HEK293 (cell line): ENCODE measurements around the gene MARCHF10.

Experiments
- FEZF1 ChIP-seq: fragments of 450-650 bp; formaldehyde crosslinking; IDR thresholded peaks from 2 replicates; pipeline ENCODE4 v1.5.1; 2016; ENCODE audit warnings: missing biosample characterization, missing genetic modification characterization
- HOXC10 ChIP-seq: sonication (generic); formaldehyde crosslinking; IDR thresholded peaks from 2 replicates; pipeline ENCODE4 v1.8.1; 2023; ENCODE audit warnings: mild to moderate bottlenecking, missing genetic modification reagents
- KLF7 ChIP-seq: fragments of 450-650 bp; formaldehyde crosslinking; IDR thresholded peaks from 2 replicates; pipeline ENCODE4 v1.5.1; 2016; ENCODE audit warnings: missing biosample characterization, missing genetic modification characterization, borderline replicate concordance
- SCRT1 ChIP-seq: fragments of 450-650 bp; formaldehyde crosslinking; IDR thresholded peaks from 2 replicates; pipeline ENCODE4 v1.5.1; 2016; ENCODE audit warnings: missing biosample characterization, missing genetic modification characterization, borderline replicate concordance
- ZEB2 ChIP-seq: fragments of 450-650 bp; formaldehyde crosslinking; IDR thresholded peaks from 2 replicates; pipeline ENCODE4 v1.5.1; 2016; ENCODE audit warnings: missing biosample characterization, missing genetic modification characterization
- ZFHX2 ChIP-seq: fragments of 450-650 bp; formaldehyde crosslinking; conservative IDR thresholded peaks from 2 replicates; pipeline ENCODE4 v1.5.1; 2016; ENCODE audit warnings: missing biosample characterization, missing genetic modification characterization
- ZFP37 ChIP-seq: fragments of 450-650 bp; formaldehyde crosslinking; IDR thresholded peaks from 2 replicates; pipeline ENCODE4 v1.5.1; 2016; ENCODE audit warnings: missing biosample characterization, missing genetic modification characterization
- ZNF112 ChIP-seq: fragments of 450-650 bp; formaldehyde crosslinking; IDR thresholded peaks from 2 replicates; pipeline ENCODE4 v1.5.0; 2017; ENCODE audit warnings: missing biosample characterization, missing genetic modification characterization
- ZNF211 ChIP-seq: fragments of 450-650 bp; formaldehyde crosslinking; IDR thresholded peaks from 2 replicates; pipeline ENCODE4 v1.5.1; 2016; ENCODE audit warnings: low read depth, missing biosample characterization, missing genetic modification characterization
- ZNF274 ChIP-seq, 2 experiments: fragments of 200-500 bp in 1 of 2; fragments of 450-650 bp in 1 of 2; sonication (Bioruptor generic) in 1 of 2; formaldehyde crosslinking in 1 of 2; IDR thresholded peaks; 2 replicates each; pipeline versions ENCODE4 v1.5.1 to v1.6.1; 2014 to 2016; ENCODE audit warnings: borderline replicate concordance in 1 of 2, inconsistent platforms in 1 of 2, low read length in 1 of 2, missing biosample characterization in 1 of 2, missing genetic modification characterization in 1 of 2
- ZNF350 ChIP-seq: fragments of 450-650 bp; formaldehyde crosslinking; IDR thresholded peaks from 2 replicates; pipeline ENCODE4 v1.5.0; 2017; ENCODE audit warnings: missing biosample characterization, mild to moderate bottlenecking, missing genetic modification characterization
- ZNF514 ChIP-seq: fragments of 450-650 bp; formaldehyde crosslinking; IDR thresholded peaks from 2 replicates; pipeline ENCODE4 v1.5.1; 2016; ENCODE audit warnings: missing biosample characterization, missing genetic modification characterization
- ZNF561 ChIP-seq: fragments of 450-650 bp; IDR thresholded peaks from 2 replicates; pipeline ENCODE4 v1.5.1; 2018; ENCODE audit warnings: missing biosample characterization, missing genetic modification characterization, borderline replicate concordance
- ZNF600 ChIP-seq: fragments of 450-650 bp; formaldehyde crosslinking; IDR thresholded peaks from 2 replicates; pipeline ENCODE4 v1.5.1; 2016; ENCODE audit warnings: missing biosample characterization, missing genetic modification characterization
- TF ChIP-seq, protein P1 (sequence below): fragments of 450-650 bp; formaldehyde crosslinking; IDR thresholded peaks from 2 replicates; pipeline ENCODE4 v1.5.1; 2016; ENCODE audit warnings: missing biosample characterization, missing genetic modification characterization
- TF ChIP-seq, protein P2 (sequence below): fragments of 450-650 bp; formaldehyde crosslinking; IDR thresholded peaks from 2 replicates; pipeline ENCODE4 v1.5.1; 2016; ENCODE audit warnings: missing biosample characterization, missing genetic modification characterization
- TF ChIP-seq, protein P3 (sequence below): fragments of 450-650 bp; formaldehyde crosslinking; IDR thresholded peaks from 2 replicates; pipeline ENCODE4 v1.5.1; 2016; ENCODE audit warnings: missing biosample characterization, missing genetic modification characterization
- TF ChIP-seq, protein P4 (sequence below): fragments of 450-650 bp; formaldehyde crosslinking; IDR thresholded peaks from 2 replicates; pipeline ENCODE4 v1.5.1; 2016; ENCODE audit warnings: missing biosample characterization, missing genetic modification characterization
- TF ChIP-seq, protein P5 (sequence below): fragments of 450-650 bp; formaldehyde crosslinking; IDR thresholded peaks from 2 replicates; pipeline ENCODE4 v1.5.1; 2016; ENCODE audit warnings: missing biosample characterization, missing genetic modification characterization

The MARCHF10 gene

DNA sequence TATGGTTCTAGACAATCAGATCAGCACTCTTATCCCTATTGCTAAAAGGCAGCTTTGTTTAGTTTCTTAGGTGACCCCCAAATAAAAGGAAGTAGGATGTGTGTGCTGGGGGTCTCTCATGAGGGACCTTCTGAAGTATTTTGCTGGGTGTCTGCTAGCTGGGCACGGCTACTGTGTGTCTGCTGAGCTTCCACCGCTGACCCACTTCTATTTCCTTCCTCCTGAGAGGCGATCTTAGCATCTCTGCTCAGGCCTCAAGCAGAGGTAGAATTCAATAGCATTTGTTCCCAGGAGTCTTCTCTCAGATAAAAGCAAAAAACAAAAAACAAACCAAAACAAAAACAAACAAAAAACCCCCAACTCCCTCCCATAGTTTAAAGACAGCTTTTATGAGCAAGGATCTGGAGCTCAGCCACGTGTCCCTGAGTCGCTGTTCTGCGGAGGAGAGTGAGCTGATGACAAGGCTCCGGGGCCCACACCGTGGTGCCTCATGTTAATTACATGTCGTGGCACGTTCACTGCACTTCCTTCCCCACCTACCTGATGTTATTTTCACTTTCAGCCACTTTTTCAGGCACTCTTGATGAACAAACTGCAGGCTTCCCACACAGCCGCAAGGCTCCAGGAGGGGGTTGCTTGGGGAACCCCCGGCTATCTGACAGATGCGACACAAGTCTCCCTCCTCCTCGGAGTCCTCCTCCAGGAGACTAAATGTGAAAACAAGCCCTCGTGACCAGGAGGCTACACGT lies 83.5 kb downstream of the MARCHF10 start (continued):
- TF ChIP-seq, protein P1, sequence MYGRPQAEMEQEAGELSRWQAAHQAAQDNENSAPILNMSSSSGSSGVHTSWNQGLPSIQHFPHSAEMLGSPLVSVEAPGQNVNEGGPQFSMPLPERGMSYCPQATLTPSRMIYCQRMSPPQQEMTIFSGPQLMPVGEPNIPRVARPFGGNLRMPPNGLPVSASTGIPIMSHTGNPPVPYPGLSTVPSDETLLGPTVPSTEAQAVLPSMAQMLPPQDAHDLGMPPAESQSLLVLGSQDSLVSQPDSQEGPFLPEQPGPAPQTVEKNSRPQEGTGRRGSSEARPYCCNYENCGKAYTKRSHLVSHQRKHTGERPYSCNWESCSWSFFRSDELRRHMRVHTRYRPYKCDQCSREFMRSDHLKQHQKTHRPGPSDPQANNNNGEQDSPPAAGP = no peak
- TF ChIP-seq ZNF274 (IDR thresholded peaks at IDR 0.05; ENCODE audit: low read length) (no peak), ZNF274 (tag by site-specific recombination; IDR thresholded peaks at IDR 0.05; ENCODE audit: borderline replicate concordance) (no peak), ZFHX2 (tag by site-specific recombination) (peak; percentile 93), FEZF1 (tag by site-specific recombination) (no peak), ZNF561 (tag by site-specific recombination) (peak; percentile 26; the same call in 1 of the 2 replicates), ZFP37 (tag by site-specific recombination) (no peak), ZNF600 (tag by site-specific recombination) (peak; percentile 78), ZNF350 (no peak), HOXC10 (CRISPR knock-in tag) (no peak), ZNF211 (no peak), KLF7 (tag by site-specific recombination) (no peak), ZNF112 (tag by site-specific recombination) (no peak), ZNF514 (tag by site-specific recombination) (no peak), SCRT1 (tag by site-specific recombination) (no peak), ZEB2 (tag by site-specific recombination) (no peak)
- TF ChIP-seq, protein P2, sequence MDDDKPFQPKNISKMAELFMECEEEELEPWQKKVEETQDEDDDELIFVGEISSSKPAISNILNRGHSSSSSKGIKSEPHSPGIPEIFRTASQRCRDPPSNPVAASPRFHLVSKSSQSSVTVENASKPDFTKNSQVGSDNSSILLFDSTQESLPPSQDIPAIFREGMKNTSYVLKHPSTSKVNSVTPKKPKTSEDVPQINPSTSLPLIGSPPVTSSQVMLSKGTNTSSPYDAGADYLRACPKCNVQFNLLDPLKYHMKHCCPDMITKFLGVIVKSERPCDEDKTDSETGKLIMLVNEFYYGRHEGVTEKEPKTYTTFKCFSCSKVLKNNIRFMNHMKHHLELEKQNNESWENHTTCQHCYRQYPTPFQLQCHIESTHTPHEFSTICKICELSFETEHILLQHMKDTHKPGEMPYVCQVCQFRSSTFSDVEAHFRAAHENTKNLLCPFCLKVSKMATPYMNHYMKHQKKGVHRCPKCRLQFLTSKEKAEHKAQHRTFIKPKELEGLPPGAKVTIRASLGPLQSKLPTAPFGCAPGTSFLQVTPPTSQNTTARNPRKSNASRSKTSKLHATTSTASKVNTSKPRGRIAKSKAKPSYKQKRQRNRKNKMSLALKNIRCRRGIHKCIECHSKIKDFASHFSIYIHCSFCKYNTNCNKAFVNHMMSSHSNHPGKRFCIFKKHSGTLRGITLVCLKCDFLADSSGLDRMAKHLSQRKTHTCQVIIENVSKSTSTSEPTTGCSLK (tag by site-specific recombination) = no peak
- TF ChIP-seq, protein P3, sequence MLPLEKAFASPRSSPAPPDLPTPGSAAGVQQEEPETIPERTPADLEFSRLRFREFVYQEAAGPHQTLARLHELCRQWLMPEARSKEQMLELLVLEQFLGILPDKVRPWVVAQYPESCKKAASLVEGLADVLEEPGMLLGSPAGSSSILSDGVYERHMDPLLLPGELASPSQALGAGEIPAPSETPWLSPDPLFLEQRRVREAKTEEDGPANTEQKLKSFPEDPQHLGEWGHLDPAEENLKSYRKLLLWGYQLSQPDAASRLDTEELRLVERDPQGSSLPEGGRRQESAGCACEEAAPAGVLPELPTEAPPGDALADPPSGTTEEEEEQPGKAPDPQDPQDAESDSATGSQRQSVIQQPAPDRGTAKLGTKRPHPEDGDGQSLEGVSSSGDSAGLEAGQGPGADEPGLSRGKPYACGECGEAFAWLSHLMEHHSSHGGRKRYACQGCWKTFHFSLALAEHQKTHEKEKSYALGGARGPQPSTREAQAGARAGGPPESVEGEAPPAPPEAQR (tag by site-specific recombination) = no peak
- TF ChIP-seq, protein P4, sequence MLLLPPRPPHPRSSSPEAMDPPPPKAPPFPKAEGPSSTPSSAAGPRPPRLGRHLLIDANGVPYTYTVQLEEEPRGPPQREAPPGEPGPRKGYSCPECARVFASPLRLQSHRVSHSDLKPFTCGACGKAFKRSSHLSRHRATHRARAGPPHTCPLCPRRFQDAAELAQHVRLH = no peak
- TF ChIP-seq, protein P5, sequence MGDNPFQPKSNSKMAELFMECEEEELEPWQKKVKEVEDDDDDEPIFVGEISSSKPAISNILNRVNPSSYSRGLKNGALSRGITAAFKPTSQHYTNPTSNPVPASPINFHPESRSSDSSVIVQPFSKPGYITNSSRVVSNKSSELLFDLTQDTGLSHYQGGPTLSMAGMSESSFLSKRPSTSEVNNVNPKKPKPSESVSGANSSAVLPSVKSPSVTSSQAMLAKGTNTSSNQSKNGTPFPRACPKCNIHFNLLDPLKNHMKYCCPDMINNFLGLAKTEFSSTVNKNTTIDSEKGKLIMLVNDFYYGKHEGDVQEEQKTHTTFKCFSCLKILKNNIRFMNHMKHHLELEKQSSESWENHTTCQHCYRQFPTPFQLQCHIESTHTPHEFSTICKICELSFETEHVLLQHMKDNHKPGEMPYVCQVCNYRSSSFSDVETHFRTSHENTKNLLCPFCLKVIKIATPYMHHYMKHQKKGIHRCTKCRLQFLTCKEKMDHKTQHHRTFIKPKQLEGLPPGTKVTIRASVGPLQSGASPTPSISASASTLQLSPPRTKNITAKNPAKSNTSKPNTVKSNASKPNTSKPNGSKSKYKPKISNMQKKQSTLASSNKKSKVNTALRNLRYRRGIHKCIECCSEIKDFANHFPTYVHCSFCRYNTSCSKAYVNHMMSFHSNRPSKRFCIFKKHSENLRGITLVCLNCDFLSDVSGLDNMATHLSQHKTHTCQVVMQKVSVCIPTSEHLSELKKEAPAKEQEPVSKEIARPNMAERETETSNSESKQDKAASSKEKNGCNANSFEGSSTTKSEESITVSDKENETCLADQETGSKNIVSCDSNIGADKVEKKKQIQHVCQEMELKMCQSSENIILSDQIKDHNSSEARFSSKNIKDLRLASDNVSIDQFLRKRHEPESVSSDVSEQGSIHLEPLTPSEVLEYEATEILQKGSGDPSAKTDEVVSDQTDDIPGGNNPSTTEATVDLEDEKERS = no peak
- TF ChIP-seq, all 188 proteins: peak for 22
